ENCODE data around the gene AGPAT4.
A peak's percentile ranks its signal among the peaks of the same experiment; 100 is the strongest.
"Not testable (repeated sequence)": the region's sequence is repeated elsewhere in the genome, so short reads cannot be mapped to it uniquely, and the experiment has no call there.

Gene AGPAT4

DNA sequence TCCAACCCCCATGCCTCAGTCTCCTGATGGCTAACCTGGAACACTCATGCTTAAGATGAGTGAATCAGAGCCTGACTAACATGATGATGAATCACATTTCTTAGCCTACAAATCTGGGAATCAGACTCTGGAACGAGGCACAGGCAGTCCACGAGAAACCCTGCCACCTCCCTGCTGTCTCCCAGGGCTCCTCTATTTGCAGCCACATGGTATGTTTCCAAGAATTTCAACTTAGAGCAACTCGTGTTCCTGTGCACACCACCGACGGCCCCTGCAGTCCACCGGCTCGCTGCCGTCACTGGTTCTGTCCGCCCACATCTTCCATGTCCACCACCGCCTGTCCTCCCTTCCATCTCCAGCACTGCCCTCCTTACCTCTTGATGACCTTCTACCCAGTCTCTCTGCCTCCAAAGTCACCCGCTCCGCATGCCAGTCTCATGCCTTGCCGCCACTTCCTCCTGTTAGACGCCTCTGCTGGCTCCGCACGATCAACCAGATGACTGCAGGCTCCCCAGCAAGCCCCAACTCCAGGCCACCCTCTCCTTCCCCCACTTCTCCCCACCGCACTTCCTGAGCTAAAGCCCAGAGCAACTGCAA is 87.6 kb downstream of the AGPAT4 start:
- no peaks in the 10 kb centered on the region for H3K27me3 ChIP-seq (replicated peaks)
- peak overlapping the region; percentile 20 for H3K4me3 ChIP-seq (ENCODE audit: low read depth, low read length)
- peak; percentile 92 for DNase-seq
- TF ChIP-seq, protein P1, sequence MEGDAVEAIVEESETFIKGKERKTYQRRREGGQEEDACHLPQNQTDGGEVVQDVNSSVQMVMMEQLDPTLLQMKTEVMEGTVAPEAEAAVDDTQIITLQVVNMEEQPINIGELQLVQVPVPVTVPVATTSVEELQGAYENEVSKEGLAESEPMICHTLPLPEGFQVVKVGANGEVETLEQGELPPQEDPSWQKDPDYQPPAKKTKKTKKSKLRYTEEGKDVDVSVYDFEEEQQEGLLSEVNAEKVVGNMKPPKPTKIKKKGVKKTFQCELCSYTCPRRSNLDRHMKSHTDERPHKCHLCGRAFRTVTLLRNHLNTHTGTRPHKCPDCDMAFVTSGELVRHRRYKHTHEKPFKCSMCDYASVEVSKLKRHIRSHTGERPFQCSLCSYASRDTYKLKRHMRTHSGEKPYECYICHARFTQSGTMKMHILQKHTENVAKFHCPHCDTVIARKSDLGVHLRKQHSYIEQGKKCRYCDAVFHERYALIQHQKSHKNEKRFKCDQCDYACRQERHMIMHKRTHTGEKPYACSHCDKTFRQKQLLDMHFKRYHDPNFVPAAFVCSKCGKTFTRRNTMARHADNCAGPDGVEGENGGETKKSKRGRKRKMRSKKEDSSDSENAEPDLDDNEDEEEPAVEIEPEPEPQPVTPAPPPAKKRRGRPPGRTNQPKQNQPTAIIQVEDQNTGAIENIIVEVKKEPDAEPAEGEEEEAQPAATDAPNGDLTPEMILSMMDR (IDR thresholded peaks at IDR 0.05; ENCODE audit: low read depth, low read length, missing control alignments): peak; percentile 0
- H3K27ac ChIP-seq: peak overlapping the region; percentile 86
- no peaks in the 10 kb centered on the region for H3K36me3 ChIP-seq (replicated peaks)
- in situ Hi-C loops (cut with HindIII; ENCODE audit: low pct_ligation_motif_present, low sequenced_read_pairs): no loop called here

- H3K27me3 ChIP-seq (replicated peaks): no peaks in the 10 kb centered on the region
- no peak for DNase-seq
- in situ Hi-C loops (cut with HindIII; ENCODE audit: low pct_ligation_motif_present, low sequenced_read_pairs): no loop called here
- TF ChIP-seq, protein P1 (IDR thresholded peaks at IDR 0.05; ENCODE audit: low read depth, low read length, missing control alignments): no peak
- H3K27ac ChIP-seq: no peak overlapping the region
- no peaks in the 10 kb centered on the region for H3K36me3 ChIP-seq (replicated peaks)
- no peak overlapping the region for H3K4me3 ChIP-seq (ENCODE audit: low read depth, low read length)
Observed at GRCh38 chr6:161181121-161181520, 92.7 kb downstream of the AGPAT4 start.

GRCh38 chr6:161178155-161178554 is 95.7 kb downstream of the AGPAT4 start:
- DNase-seq; H3K27me3 ChIP-seq (replicated peaks); in situ Hi-C loops (cut with HindIII; ENCODE audit: low pct_ligation_motif_present, low sequenced_read_pairs): not testable (repeated sequence)

GRCh38 chr6:161176428-161176827 is 97.4 kb downstream of the AGPAT4 start:
- DNase-seq; in situ Hi-C loops (cut with HindIII; ENCODE audit: low pct_ligation_motif_present, low sequenced_read_pairs); H3K36me3 ChIP-seq (replicated peaks): not testable (repeated sequence)

More at GRCh38 chr6:161178155-161178554, 95.7 kb downstream of the AGPAT4 start:
- not testable (repeated sequence) for H3K27ac ChIP-seq; H3K4me3 ChIP-seq (ENCODE audit: low read depth, low read length); H3K36me3 ChIP-seq (replicated peaks)

GRCh38 chr6:161172769-161173168 is 101.1 kb downstream of the AGPAT4 start:
- DNase-seq; in situ Hi-C loops (cut with HindIII; ENCODE audit: low pct_ligation_motif_present, low sequenced_read_pairs); H3K27me3 ChIP-seq (replicated peaks); H3K27ac ChIP-seq; H3K4me3 ChIP-seq (ENCODE audit: low read depth, low read length); H3K36me3 ChIP-seq (replicated peaks): not testable (repeated sequence)

More at GRCh38 chr6:161176428-161176827, 97.4 kb downstream of the AGPAT4 start:
- H3K27ac ChIP-seq; H3K4me3 ChIP-seq (ENCODE audit: low read depth, low read length); H3K27me3 ChIP-seq (replicated peaks): not testable (repeated sequence)

GRCh38 chr6:161171207-161171606 is 102.7 kb downstream of the AGPAT4 start:
- Histone ChIP-seq H3K27me3 (replicated peaks) (no peaks in the 10 kb centered on the region), H3K36me3 (replicated peaks) (no peaks in the 10 kb centered on the region), H3K4me3 (ENCODE audit: low read depth, low read length) (no peak overlapping the region), H3K27ac (no peak overlapping the region)
- no peak for DNase-seq
- TF ChIP-seq, protein P1 (IDR thresholded peaks at IDR 0.05; ENCODE audit: low read depth, low read length, missing control alignments): no peak
- in situ Hi-C loops (cut with HindIII; ENCODE audit: low pct_ligation_motif_present, low sequenced_read_pairs): no loop called here

GRCh38 chr6:161169696-161170095 is 104.2 kb downstream of the AGPAT4 start:
- Histone ChIP-seq H3K36me3 (replicated peaks) (peaks cover 3% of the 10 kb centered on the region), H3K27ac (peak overlapping the region; percentile 86), H3K27me3 (replicated peaks) (no peaks in the 10 kb centered on the region), H3K4me3 (ENCODE audit: low read depth, low read length) (no peak overlapping the region)
- in situ Hi-C loops (cut with HindIII; ENCODE audit: low pct_ligation_motif_present, low sequenced_read_pairs): no loop called here
- peak; percentile 81 for DNase-seq
- TF ChIP-seq, protein P1 (IDR thresholded peaks at IDR 0.05; ENCODE audit: low read depth, low read length, missing control alignments): no peak
